ENCODE measurements around the gene ADGB. TPM values are rescaled to one million over a fixed set of nuclear protein-coding genes. Genes with fewer than 3 reads are reported as not detected.

Gene ADGB
- total RNA-seq, 2 donors from 2014 or later: not detected

DNA sequence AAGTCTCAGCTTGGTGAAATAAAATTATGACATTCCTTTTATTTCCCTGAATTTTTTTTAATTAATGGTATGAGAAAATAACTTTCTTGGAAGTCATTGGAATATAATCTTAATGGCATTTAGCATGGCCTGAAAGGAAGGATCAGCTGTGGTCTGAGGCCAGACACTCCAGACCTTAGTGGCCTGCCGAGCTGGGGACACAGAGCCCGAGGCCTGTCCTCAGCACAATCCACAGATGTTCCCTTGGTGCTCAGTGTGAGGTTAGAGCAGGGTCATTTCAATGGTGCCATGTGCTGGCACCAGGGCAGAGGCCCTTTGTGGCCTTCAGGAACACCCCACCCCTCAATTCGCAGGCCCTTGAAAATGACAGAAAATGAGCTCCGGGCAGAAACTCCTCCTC lies 120.6 kb downstream of the ADGB start:
- H3K9me3 ChIP-seq (ENCODE audit: control insufficient read depth, low read length, poor library complexity, severe bottlenecking): no peaks in the 10 kb centered on the region
- H3K27me3 Mint-ChIP-seq: no peaks in the 10 kb centered on the region
- ATAC-seq (no peak), DNase-seq (no peak)
- H3K36me3 Mint-ChIP-seq (ENCODE audit: low read depth): no peaks in the 10 kb centered on the region
- no peak overlapping the region for H3K27ac Mint-ChIP-seq
- no peak overlapping the region for H3K4me3 Mint-ChIP-seq
- no peaks in the 10 kb centered on the region for H3K4me1 Mint-ChIP-seq

DNA sequence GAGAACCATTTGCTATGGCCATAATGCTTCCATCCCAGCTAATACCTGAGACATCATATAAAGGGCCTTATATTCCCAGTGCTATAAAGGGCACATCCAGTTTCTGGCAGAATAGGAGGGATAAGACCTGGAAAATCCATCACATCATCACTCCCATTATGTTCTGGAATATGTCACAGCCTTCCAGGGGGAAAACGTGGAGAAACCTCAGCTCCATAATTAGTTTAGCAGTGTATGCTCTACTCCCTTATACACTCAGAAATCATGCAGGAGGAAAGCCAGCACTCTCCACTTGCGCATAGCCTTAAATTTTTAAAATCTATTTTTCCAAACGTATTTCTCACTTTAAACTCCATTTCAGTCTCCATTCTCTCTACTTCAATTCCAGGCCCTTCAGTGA lies 140.9 kb downstream of the ADGB start:
- Mint-ChIP-seq H3K27me3 (no peaks in the 10 kb centered on the region), H3K27ac (no peak overlapping the region), H3K4me3 (no peak overlapping the region), H3K4me1 (no peaks in the 10 kb centered on the region), H3K36me3 (ENCODE audit: low read depth) (no peaks in the 10 kb centered on the region)
- DNase-seq (no peak), ATAC-seq (no peak)
- H3K9me3 ChIP-seq (ENCODE audit: control insufficient read depth, low read length, poor library complexity, severe bottlenecking): no peaks in the 10 kb centered on the region

DNA sequence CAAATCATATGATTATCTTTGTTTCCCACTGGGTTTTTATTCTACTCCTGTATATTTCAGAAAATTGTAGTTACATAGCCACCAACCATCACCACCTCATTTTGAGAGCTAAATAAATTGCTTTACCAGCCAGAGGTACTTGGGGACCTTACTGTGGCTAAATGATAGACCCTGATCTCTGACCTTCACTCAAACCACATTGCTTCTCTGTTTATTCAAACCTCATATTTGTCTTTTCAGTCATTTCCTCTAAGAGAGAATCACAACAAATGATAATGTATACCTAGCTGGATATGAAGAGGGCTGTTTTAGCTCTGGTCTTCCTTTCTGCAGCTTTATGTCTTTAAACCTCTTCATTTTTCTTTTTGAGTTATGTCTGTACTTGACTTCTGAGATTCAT lies 142.8 kb downstream of the ADGB start:
- Mint-ChIP-seq H3K4me3 (no peak overlapping the region), H3K36me3 (ENCODE audit: low read depth) (no peaks in the 10 kb centered on the region), H3K4me1 (no peaks in the 10 kb centered on the region), H3K27ac (no peak overlapping the region), H3K27me3 (no peaks in the 10 kb centered on the region)
- ATAC-seq (no peak), DNase-seq (no peak)
- H3K9me3 ChIP-seq (ENCODE audit: control insufficient read depth, low read length, poor library complexity, severe bottlenecking): no peaks in the 10 kb centered on the region

DNA sequence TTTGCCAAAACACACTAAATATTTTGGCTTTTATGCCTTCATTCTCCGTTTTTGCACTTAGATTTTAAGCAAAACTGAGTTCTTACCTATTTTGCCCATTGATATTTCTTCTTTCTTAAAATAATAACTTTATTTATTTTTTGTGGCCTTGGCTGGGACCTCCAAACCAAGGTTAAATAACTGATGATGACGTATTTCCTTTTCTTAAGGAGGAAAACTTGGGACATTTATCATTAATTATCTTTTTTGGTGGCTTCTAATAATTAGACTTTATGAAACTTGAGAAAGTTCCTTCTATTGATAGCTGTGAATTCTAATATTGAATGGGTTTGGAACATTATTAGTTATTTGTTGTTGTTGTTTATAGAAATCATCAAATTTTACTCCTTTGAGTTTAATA lies 154.5 kb downstream of the ADGB start:
- Mint-ChIP-seq H3K36me3 (ENCODE audit: low read depth) (peaks cover 2% of the 10 kb centered on the region), H3K4me1 (no peaks in the 10 kb centered on the region), H3K4me3 (no peak overlapping the region), H3K27me3 (peaks cover 22% of the 10 kb centered on the region), H3K27ac (no peak overlapping the region)
- DNase-seq (no peak), ATAC-seq (no peak)
- H3K9me3 ChIP-seq (ENCODE audit: control insufficient read depth, low read length, poor library complexity, severe bottlenecking): no peaks in the 10 kb centered on the region

DNA sequence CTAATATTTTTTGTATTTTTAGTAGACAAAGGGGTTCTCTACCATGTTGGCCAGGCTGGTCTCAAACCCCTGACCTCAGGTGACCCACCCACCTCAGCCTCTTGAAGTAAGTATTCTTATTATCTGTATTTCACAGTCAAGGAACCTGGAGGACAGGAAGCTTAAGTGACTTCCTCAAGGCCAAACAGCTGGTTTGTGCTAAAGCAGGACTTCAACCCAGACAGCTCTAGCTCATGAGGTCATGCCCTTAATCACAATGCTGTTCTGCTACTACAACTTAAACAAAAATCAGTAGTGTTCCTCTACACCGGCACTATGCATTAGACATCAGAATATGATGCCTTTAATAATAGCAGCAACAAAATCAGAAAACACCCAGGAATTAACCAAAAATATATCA lies 168.9 kb downstream of the ADGB start:
- DNase-seq (no peak), ATAC-seq (no peak)
- Mint-ChIP-seq H3K27me3 (peaks cover 3% of the 10 kb centered on the region), H3K27ac (no peak overlapping the region), H3K4me3 (no peak overlapping the region), H3K36me3 (ENCODE audit: low read depth) (no peaks in the 10 kb centered on the region), H3K4me1 (peaks cover 16% of the 10 kb centered on the region)
- no peaks in the 10 kb centered on the region for H3K9me3 ChIP-seq (ENCODE audit: control insufficient read depth, low read length, poor library complexity, severe bottlenecking)

DNA sequence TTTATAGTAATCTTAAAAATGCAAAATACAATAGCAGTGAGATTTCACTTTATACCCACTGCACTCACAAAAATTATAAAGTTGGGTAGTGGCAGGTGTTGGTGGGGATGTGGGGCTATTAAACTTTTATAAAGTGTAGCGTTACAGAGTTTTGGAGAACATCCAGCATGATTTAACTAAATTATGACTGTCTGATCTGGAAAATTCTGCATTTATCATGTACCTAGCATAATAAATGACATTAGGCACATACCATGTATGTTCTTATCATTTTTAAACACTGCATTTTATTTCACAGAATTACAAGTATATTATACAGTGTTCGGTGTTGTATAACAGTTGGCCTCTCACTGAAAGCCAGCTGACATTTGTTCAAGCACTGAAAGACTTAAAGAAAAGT lies 169.9 kb downstream of the ADGB start:
- H3K9me3 ChIP-seq (ENCODE audit: control insufficient read depth, low read length, poor library complexity, severe bottlenecking): no peaks in the 10 kb centered on the region
- no peak for ATAC-seq
- Mint-ChIP-seq H3K4me1 (peaks cover 16% of the 10 kb centered on the region), H3K4me3 (no peak overlapping the region), H3K27ac (no peak overlapping the region), H3K36me3 (ENCODE audit: low read depth) (no peaks in the 10 kb centered on the region), H3K27me3 (no peaks in the 10 kb centered on the region)
- DNase-seq: no peak

DNA sequence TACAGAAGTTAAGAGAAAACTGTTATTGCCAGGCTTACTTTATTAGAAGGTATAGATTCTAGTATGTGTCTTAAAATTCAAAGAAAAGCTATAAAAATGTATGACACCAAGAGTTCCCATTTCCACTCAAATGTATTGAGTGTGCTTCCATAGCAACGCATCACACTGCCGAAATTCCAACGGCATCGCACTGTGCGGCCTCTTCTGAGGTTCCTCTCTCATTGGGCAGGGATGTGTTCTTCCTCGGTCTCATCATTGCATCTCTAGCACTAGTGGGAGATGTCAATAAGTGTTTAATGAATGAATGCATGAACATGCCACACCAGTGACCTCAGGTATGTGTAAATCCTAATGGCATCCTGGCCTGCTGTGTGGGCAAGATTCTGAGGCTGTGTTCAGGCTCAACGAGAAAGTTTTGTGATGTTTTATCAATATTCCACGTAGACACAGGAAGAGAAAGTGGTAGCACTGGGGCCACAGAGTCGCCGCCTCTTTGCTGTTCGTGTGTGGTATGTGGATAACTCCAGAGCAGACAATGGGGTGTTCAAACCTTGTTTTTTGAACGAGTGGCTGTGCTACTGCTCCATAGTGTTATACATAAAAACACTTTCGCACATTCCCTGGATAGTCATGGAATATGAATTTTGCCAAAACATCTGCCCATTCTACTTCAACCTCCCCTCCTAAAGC lies 171.6 kb downstream of the ADGB start:
- Mint-ChIP-seq H3K27ac (peak overlapping the region; percentile 67), H3K36me3 (ENCODE audit: low read depth) (no peaks in the 10 kb centered on the region), H3K4me3 (peak overlapping the region; percentile 82), H3K27me3 (no peaks in the 10 kb centered on the region), H3K4me1 (peaks cover 16% of the 10 kb centered on the region)
- no peaks in the 10 kb centered on the region for H3K9me3 ChIP-seq (ENCODE audit: control insufficient read depth, low read length, poor library complexity, severe bottlenecking)
- no peak for DNase-seq
- peak; percentile 52 for ATAC-seq

DNA sequence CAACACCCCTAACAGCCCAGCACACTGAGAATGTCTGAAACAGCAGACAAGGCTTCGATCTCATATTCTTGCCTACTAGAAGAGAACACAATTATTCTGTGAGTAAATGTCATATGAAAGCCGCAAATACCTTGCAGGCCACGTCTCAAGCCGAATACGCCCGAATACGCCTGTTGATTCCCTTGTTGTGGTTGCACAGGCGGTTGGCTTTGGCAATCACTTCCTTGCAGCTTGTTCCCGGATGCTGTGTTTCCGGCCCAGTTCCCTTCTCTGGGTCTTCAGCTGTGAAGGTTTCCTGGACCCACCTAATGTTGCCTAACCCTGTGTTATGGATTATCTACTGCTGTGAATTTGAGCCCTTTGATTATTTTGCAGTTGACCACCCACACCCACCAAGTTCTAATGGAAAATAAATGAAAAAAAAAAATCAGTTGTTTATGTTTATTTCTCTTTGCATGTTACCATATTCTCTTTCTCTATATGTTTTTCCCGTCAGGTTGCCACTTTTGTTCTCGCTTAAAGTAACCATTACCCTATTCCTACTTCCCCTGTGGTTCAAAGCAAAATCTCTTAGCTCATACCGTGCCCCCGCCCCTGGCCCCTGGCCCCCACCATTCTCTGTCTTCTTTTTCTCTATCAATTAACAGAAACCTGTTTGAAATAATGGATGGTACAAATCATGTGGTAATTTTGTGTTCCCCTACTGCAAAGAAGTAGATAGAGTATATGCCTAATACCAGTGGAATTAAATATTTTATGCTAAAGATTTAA lies 172.4 kb downstream of the ADGB start:
- Mint-ChIP-seq H3K27me3 (no peaks in the 10 kb centered on the region), H3K4me3 (peak overlapping the region; percentile 82), H3K4me1 (peaks cover 16% of the 10 kb centered on the region)

DNA sequence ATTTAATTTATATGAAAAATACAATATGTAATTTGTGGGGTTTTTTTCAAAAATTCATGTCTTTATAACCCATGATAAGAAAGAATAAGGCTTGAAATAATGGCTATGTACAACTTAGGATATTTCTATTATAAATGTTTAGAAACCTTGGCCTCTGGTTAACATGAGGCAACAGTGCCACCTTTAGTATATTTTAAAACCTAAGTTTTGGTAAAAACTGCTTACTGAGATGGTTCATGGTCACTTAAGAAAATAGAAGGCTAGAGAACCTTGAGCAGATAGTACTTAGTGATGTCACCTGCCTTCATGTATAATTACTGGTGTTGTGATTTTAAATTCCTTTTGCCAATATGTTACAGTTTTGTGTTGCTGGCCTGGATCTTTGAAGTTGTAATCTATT lies 176.4 kb downstream of the ADGB start:
- H3K9me3 ChIP-seq (ENCODE audit: control insufficient read depth, low read length, poor library complexity, severe bottlenecking): no peaks in the 10 kb centered on the region
- ATAC-seq: peak; percentile 27
- DNase-seq: no peak
- Mint-ChIP-seq H3K4me1 (peaks cover 13% of the 10 kb centered on the region), H3K4me3 (no peak overlapping the region), H3K36me3 (ENCODE audit: low read depth) (no peaks in the 10 kb centered on the region), H3K27me3 (no peaks in the 10 kb centered on the region), H3K27ac (no peak overlapping the region)

More for the DNA sequence above, 172.4 kb downstream of the ADGB start:
- ATAC-seq (peak; percentile 85), DNase-seq (peak in 2 of 3 donors; percentile 8 to 24)
- H3K9me3 ChIP-seq (ENCODE audit: control insufficient read depth, low read length, poor library complexity, severe bottlenecking): no peaks in the 10 kb centered on the region
- no peaks in the 10 kb centered on the region for H3K36me3 Mint-ChIP-seq (ENCODE audit: low read depth)
- H3K27ac Mint-ChIP-seq: peak overlapping the region; percentile 67

DNA sequence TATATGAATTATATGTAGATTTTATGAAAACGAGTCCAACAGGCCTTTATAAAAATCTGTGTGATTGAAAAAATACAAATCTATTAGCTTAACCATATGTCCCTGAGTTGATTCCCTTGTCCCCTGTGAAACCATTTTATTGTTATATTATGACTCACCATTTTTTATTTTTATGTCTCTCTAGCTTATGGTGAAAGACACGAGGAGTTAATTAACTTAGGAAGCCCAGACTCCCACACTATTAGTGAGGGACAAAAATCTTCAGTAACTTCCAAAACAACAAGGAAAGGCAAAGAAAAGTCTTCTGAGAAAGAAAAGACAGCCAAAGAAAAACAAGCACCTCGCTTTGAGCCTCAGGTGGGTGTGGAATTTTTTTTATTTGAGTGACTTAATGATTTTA lies 183.1 kb downstream of the ADGB start:
- ATAC-seq: no peak
- H3K27me3 Mint-ChIP-seq: peaks cover 6% of the 10 kb centered on the region
- no peak for DNase-seq
- no peak overlapping the region for H3K27ac Mint-ChIP-seq
- no peaks in the 10 kb centered on the region for H3K9me3 ChIP-seq (ENCODE audit: control insufficient read depth, low read length, poor library complexity, severe bottlenecking)
- H3K4me1 Mint-ChIP-seq: peaks cover 8% of the 10 kb centered on the region
- no peaks in the 10 kb centered on the region for H3K36me3 Mint-ChIP-seq (ENCODE audit: low read depth)
- no peak overlapping the region for H3K4me3 Mint-ChIP-seq

DNA sequence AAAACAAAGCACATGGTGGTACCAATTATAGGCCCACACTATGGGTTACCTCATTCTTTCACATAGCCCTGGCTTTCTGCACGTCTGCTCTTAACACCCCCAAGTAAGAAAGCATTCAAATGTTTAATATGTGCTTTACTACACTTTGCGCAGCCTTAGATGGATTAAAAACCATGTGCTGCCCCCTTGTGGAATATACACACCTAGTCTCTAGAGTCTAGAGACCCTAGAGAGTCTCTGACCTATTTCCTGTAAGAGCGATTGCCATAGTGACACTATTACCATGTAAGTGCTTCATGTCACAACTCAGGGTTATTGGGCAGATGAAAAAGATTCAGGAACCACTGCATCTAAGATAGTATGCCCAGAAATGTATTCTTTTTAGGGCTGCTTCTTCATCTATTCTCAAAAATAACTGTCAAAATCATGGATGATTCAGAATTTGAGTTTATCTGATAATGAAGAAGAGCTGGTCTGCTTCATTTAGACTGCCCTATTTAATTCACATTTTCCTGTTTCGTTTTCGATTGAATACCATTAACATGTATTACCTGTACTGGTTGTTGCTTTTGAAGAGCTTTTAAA lies 186.3 kb downstream of the ADGB start:
- Mint-ChIP-seq H3K27me3 (peaks cover 11% of the 10 kb centered on the region), H3K4me3 (no peak overlapping the region), H3K4me1 (peaks cover 8% of the 10 kb centered on the region), H3K27ac (no peak overlapping the region), H3K36me3 (ENCODE audit: low read depth) (no peaks in the 10 kb centered on the region)
- peak; percentile 95 for ATAC-seq
- no peaks in the 10 kb centered on the region for H3K9me3 ChIP-seq (ENCODE audit: control insufficient read depth, low read length, poor library complexity, severe bottlenecking)
- DNase-seq: peak in 1 of 3 donors; percentile 5

DNA sequence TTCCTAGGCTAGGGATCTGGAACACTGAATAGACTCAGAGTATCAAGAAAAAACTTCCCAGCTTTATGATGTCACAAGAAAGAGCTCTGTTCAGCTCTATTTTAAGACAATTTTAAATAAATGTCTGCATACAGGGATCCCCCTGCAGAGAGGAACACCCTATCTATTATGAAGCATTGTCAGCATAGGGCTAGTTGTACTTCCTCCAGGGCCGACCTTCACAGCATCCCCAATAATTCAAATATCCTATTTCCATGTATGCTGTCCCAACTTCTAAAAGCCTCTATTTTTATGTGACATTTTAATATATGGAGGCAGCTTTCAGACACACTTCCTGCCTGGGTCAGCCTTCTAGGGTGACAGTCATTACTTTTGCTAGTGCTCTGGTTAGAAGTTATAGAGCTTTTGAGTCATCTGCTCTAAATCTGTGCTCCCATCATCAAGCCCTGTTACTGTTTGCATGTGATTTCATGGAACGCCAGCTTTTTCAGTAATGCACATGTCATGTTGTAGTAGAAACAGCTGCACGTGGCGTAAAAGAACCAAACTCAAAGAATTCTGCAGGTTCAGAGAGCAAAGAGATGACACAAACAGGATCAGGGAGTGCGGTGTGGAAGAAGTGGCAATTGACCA lies 189.2 kb downstream of the ADGB start:
- Mint-ChIP-seq H3K4me1 (peaks cover 6% of the 10 kb centered on the region), H3K27ac (peak overlapping the region; percentile 57), H3K36me3 (ENCODE audit: low read depth) (no peaks in the 10 kb centered on the region), H3K4me3 (no peak overlapping the region), H3K27me3 (peaks cover 10% of the 10 kb centered on the region)
- no peaks in the 10 kb centered on the region for H3K9me3 ChIP-seq (ENCODE audit: control insufficient read depth, low read length, poor library complexity, severe bottlenecking)
- DNase-seq: no peak
- no peak for ATAC-seq

DNA sequence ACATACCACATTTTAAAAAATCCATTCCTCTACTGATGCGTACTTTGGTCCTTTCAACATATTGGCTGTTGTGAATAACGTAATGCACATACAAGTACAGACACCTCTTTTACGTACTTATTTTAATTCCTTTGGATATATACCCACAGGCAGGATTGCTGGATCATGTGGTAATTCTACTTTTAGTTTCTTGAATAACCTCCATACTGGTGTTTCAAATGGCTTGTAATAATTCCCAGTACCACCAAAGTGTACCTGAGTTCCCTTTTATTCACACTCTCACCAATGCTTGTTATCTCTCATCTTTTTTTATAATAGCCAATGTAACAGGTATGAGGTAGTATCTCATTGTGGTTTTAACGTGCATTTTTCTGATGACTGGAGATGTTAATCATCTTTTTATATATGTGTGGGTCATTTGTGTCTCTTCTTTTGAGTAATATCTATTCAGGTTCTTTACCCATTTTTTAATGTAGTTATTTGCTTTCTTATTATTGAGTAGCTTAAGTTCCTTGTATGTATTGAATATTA lies 191.9 kb downstream of the ADGB start:
- DNase-seq (no peak), ATAC-seq (no peak)
- H3K4me1 Mint-ChIP-seq: no peaks in the 10 kb centered on the region
- peaks cover 10% of the 10 kb centered on the region for H3K27me3 Mint-ChIP-seq
- H3K9me3 ChIP-seq (ENCODE audit: control insufficient read depth, low read length, poor library complexity, severe bottlenecking): no peaks in the 10 kb centered on the region
- no peak overlapping the region for H3K27ac Mint-ChIP-seq
- H3K36me3 Mint-ChIP-seq (ENCODE audit: low read depth): no peaks in the 10 kb centered on the region
- H3K4me3 Mint-ChIP-seq: no peak overlapping the region

Measured in T-helper 17 cell (primary cell).